Thyroid gland (tissue), 4 donors: ENCODE results near the gene EML3.

ENCODE experiments used
- CTCF ChIP-seq, 6 experiments: fragments of 200-600 bp in 3 of 6; fragments of 450-650 bp in 3 of 6; sonication (generic) in 3 of 6; IDR thresholded peaks; one replicate each; pipeline ENCODE4 v1.5.1; 2016 to 2019; ENCODE audit warnings: antibody characterized with exemption in 6 of 6, mild to moderate bottlenecking in 2 of 6, inconsistent platforms in 1 of 6, moderate library complexity in 1 of 6
- POLR2A ChIP-seq, 2 donors: fragments of 450-650 bp; IDR thresholded peaks; one replicate each; pipeline ENCODE4 v1.6.1; 2017; ENCODE audit warnings: antibody characterized with exemption in 2 of 2, mild to moderate bottlenecking in 2 of 2, moderate library complexity in 1 of 2

GRCh38 chr11:62644220-62644619, 31.6 kb upstream of the EML3 start:
- TF ChIP-seq CTCF (IDR thresholded peaks at IDR 0.05): no peak
- no peak for TF ChIP-seq POLR2A (IDR thresholded peaks at IDR 0.05)
